T-helper 22 cell (primary cell): Measurements from ENCODE around the gene CATSPER1.

Source experiments
- DNase-seq: peaks from one replicate; pipeline ENCODE4 v3.0.0-alpha.2; 2020; ENCODE audit warnings: low read depth

CATSPER1 gene

DNA sequence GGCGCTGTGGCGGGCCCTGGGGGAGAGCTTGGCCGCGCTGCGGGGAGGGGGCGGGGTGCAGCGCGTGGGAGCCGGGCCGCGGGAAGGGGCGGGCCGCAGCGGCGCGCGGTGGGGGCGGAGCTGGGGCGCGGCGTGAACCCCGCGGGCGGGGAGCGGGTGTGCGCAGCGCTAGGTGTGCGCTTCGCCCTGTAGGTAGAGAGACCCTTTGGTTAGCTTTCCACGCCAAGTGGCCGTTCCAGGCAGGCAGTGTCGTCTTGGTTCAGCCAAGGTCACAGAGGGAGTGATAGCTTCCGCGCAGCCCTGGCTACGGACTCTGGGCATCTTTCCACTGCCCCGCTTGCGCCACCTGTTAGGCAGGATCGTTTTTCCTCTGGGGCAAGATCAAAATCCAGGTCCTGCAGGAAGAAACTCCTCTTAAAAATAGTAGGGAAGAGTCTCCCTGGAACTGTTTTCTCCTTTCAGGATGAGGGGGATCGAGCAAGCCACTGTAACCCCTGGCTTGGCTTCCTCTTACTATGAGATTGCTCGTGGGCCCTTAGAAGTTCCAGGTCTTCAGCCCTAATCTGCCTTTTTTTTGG is 23.5 kb downstream of the CATSPER1 start:
- DNase-seq: no peak

DNA sequence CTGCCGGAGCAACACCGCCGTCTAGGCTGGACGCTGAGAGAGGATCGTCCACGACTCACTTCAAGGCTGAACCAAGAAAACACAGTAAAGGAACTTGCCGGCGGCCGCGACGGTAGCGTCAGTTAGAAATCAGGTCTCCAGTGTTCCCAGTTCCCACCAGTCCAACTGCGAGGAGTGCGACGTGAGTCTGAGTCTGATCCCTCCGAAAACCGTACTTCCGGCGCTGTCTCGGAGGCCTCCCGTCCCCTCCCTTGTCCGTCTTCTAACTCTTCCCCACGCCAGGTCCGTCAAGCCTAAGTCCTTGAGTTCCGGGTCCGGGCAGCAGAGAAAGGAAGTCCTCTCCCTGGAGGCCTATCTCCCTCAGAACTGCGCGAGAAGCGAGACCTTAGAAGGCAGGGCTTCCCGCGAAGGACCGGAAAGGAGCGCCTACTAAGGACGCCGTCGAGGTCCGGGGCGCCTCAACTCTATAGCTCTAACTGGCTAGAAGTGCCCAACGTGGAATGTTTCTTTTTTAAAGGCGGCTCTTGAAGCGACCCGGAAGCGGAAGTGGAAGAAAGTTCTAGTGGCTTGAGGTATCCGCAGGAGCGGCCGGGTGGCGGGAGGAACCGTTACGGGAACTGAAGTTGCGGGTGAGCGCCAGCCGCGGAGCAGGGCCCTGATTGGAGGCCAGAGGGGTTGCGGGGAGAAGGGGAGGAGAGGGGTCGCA is 24.2 kb downstream of the CATSPER1 start, which contains the start of the genes BANF1 and EIF1AD:
Gene BANF1, plus strand, starts transcription at position 562 of the 706 bp plus-strand sequence. CDS start 748 bp downstream, outside the sequence.
Gene EIF1AD, minus strand, starts transcription at position 216 of the 706 bp plus-strand sequence. CDS start 1,768 bp downstream, outside the sequence.
- DNase-seq: peak; percentile 88

DNA sequence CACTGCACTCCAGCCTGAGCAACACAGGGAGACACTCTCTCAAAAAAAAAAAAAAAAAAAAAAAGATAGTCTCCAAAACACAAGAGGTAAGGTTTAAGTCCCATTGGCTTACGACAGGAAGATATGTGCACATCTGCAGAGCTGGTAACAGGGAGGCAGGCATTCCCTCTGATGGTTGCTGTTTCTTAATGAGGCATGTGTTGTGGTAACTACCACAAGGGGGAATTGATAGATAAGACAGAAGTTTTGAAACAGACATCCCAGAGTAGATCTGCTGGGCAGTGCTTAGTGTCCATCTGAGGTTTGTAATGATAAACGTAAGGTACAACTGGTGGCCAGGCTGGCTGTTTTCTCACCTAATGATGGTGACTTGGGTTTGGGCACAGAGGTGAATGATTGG is 29.0 kb downstream of the CATSPER1 start:
- no peak for DNase-seq

DNA sequence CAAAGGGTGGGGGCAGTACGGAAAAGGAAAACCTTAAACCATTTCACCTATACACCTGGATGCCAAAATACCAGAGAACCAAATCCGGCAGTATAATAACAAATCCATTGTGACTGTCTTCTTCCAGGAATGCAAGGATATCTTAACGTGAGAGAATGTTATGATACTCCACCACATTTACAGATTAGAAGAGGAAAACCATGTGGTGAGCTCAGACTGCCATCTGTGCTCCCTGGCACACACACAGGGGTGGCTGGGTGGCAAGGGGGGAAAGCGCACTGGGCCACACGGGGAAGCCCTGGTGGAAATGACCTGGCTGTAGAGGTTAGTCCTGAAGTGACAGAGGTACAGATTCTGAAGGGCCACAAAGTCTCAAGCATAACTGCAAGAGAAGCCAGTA is 34.2 kb downstream of the CATSPER1 start:
- DNase-seq: no peak

DNA sequence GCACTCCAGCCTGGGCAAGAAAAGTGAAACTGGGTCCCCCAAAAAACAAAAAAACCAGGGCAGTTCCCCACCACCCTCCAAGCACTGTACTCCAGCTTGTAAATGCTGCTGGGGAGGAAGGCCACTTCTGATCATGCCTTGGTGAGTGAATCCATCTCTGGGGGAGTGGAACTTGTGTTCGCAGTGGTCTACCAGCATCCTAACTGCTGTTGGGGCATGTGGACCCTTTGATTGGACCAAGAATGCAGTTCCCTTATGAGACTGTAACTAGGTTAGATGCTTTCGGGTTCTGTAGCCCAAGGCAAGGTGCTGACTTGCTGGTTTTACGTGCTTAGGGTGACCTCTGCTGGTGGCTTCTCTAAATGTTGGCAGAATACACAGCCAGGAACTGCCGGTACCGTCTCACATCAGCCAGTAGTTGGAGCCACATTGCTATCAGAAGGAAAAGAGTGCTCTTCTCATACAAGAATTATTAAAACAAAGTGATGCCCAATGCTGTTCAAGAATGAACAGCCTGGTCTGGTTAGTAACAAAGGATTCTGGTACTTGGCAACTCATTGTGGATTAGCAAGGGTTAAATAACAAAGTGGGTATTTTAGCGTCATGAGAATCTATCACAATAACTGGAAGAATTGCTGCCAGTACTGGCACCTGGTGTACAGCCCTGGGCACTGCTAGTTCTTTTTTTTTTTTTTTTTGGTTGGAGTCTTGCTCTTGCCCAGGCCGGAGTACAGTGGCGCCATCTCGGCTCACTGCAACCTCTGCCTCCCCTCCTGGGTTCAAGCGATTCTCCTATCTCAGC is 37.3 kb downstream of the CATSPER1 start:
- peak; percentile 76 for DNase-seq

DNA sequence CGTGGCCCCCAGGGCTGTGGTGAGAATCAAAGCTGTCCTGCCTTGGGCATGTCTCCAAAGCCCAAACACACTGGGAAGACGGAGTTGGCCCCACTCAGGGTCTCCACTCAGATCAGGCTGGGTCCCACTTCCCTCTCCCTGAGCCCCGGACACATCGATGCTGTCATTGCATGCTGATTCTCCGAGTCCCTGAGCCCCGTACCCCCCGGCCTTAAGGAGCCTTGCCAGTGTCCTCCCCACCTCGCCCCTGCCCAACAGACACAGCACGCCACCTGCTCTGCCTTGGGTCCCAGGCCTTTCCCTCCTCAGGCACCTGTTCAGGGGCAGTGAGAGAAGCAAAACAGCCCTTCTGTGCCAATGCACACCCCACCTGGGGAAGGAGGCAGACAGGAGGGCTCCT is 38.9 kb downstream of the CATSPER1 start:
- DNase-seq: no peak

DNA sequence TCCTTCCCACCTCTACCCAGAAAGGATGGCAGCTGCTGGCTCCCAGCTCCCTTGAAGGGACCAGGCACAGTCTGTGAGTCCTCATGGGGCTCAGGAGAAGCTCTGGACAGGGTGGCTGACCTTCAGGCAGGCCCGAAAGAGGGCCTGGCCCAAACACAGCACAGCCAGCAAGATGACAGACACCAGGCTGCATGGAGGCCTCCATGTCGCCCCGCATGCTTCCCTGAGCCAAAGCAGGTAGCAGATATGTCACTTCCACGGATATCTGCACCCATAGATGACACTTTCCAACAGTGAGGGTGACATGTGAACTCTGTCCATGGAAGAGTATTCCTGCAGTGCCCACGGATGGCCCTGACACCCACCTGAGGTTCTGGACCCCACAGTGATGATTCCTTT is 42.7 kb downstream of the CATSPER1 start:
- no peak for DNase-seq

DNA sequence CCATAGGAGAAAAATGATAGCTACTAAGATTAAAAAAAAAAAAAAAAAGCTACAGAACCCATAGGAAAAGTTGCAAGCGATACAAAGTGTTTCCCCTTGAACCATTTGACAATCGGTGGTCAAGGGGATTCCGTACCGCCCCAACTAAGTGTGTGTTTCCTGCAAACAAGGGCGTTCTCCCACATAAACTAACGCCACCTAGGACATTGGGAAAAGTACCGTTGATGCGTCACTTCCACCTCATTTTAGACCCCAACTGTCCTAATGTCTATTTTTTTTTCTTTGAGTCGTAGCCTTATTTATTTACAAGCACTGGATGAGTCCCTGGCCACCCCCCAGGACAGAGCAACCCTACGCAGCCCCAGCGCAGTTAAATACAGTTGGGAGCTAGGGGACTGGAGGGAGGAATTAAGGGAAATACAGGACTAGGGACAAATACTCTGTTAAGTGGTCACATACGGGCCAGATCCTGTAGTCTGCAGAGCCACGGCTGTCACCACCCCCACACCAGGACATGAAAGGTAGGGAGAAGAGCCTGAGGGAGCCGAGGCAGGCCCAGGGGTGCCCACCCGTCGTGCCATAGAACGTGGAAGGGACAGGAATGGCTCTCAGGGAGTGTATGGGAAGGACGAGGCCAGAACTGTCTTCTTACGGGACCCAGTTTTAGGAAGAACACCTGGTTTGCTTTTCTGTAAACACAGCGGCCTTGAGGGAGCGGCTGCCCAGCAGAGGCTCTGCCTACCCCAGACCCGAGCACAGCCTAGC is 43.3 kb downstream of the CATSPER1 start:
- no peak for DNase-seq

DNA sequence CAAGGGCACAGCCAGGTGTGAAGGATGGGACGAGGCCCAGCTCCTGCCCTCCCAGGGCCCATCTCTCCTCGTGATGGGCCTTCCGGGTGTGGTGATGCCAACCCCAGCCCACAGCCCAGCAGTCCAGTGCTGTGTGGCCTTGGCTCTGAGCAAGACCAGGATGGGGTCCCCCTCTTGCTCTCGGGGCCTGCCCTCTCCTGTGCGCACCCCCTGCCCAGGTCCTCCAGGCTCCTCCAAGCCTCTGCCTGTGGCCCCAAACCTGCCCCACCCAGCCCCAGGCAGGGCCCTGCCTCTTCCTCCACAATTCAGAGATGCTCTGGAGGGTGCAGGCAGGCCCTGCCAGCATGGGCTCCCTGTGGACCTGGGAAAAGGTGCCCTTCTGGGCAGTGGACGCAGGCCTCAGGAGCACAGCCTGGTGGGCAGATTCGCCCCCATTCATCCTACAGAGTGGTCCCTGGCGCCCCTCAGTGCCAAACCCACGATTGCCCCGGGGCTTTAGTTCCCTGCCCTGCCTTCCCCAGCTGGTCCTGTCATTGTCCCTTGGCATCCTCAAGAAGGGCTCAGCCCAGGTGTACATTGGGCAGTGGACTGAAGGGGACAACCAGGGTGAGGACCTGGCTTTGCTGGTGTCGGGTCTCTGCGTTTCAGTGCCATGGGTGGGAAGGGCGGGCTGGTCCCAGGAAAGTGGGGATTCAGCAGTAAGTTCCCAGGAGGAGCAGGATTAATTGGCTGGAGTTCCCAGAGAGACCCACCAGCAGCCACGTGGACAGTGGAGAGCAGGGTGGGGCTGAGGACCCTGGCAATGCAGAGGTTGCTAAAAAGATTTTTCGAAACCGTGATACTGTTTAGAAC is 44.1 kb downstream of the CATSPER1 start:
- DNase-seq: no peak

DNA sequence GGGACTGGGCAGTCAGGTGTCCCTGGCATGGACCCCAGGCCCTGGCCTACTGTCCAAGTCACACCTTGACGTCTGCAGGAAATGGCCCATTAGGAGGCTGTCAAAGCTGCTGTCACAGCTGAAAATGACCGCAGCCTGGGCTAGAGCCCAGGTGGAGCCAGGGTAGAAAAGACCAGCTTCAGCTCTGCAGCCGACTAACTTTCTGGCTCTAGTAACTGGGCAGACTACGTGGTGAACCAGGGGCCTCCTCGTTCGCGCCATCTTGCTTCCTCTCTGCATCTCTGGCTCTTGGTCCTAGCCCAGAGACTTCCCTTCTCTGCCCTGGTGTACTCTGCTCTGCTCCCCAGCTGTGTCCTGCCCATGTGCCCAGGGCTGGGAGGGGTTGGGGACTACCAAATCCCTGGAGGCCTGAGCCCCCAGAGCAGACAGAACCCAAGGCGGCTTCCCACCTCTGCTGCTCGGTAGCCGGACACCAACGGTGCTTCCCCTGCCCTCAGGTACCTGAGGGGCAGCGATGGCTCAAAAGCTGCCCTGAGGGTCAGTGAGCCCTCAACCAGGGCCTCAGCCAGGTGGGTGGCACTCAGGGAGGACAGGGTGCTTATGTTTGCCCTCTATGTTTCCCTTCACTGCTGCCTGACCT is 45.1 kb downstream of the CATSPER1 start:
- no peak for DNase-seq

DNA sequence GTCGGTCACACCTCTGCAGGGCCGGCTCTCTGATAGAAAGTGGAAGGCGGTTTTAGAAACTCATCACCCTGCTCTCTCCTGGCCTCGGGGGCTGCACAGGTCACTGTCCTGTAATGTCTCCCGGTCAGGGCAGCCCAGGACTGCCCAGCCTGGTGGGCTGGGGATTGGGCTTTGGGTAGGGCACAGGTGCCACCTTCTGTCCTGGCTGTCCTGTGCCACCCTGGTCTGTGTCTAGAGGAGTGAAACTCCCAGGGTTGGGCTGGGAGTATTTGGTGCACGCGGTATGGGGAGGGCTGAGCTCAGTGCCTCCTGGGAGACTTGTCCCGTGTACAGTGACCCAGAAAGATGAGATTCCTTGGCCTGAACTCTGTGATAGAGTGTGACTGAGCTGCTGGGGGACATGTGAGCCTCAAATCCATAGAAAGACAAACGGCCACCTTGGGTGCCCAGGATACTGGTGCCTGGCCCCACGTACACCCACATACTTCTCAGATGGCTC is 47.0 kb downstream of the CATSPER1 start:
- DNase-seq: no peak

DNA sequence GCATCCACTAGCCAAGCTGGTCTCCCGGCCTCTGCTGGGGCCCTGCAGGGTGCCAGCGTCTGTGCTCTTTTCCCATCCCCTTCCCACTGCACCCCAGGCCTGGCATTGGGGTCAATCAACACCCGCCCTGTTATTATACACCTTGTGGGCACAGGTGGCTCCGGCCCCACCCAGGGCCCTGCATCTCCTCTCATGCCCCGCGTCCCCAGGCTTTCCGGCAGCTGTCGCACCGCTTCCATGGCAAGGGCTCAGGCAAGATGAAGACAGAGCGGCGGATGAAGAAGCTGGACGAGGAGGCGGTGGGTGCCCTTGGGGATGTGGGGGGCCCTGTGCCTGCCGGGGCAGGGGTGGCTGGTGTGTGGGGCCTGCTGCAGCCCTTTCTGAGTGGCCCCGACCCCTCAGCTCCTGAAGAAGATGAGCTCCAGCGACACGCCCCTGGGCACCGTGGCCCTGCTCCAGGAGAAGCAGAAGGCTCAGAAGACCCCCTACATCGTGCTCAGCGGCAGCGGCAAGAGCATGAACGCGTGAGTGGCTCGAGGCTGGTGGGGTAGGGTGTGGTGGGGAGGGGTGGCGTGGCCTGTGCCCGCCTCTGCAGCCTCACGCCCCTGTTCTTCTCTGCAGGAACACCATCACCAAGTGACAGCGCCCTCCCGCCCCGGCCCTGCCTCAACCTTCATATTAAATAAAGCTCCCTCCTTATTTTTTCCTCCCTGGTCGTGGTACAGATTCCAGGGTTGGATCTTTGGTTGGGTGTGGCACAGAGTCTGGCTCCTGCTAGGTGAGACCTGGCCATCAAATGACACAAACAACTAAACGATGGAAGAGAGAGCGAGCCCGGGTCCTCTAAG is 47.7 kb downstream of the CATSPER1 start:
- DNase-seq: no peak

DNA sequence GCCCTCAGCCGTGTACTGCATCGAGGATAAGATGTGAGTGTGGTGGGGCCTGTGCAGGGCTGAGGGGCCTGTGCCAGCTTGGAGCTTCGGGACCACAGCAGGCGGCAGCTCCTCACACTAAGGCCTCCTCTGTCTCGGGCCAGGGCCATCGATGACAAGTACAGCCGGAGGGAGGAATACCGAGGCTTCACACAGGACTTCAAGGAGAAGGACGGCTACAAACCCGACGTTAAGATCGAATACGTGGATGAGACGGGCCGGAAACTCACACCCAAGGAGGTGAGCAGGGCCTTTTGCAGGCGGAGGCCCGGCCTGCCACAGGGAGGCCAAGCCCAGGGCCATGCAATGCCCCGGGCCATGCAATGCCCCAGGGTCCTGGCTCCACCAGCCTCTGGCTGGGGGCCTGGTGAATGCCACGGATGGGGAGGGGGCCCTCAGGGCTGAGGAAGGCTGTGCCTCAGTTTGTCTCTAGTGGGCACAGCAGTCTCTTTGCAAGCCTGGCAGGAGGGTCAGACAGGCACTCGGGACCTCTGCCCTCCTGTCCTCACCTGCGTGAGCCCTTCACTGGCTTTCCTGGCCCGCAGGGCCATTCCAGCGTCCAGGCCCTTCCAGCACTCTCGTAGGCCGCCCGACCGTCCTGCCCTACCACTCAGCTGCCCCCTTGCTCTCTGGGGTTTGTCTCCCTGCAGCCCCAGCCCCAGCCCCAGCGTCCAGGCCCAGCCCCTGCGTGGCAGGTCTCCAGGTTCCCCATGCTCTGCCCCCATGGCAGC is 48.5 kb downstream of the CATSPER1 start:
- DNase-seq: no peak

DNA sequence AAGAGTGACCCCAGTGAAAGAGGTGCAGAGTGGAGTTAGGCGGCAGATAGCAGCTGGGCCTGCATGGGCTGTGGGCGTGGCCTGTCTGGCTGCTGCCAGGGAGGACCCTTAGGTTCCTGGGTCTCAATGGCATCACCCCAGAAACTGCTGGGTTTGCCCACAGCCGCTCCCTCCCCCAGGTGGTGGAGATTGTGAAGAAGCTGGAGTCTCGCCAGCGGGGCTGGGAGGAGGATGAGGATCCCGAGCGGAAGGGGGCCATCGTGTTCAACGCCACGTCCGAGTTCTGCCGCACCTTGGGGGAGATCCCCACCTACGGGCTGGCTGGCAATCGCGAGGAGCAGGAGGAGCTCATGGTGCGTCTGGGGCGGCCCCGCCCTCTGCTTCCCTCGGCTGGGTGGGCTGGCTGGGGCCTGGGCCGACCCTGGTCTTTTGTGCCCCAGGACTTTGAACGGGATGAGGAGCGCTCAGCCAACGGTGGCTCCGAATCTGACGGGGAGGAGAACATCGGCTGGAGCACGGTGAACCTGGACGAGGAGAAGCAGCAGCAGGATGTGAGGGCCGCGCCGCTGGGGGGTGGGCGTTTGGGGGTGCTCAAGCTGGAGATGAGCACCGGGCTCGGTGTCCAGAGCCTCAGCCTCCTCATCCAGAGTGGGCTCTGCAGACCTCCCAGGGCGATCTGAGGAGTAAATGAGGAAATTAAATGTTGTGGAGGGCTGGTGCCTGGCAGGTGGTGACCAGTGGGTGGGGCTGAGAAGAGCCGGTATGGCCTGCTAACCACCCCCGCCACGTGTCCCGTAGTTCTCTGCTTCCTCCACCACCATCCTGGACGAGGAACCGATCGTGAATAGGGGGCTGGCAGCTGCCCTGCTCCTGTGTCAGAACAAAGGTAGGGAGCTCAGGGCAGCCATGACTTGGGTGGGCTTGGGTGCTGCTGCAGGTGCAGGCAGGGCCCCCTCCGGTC is 49.8 kb downstream of the CATSPER1 start:
- no peak for DNase-seq

DNA sequence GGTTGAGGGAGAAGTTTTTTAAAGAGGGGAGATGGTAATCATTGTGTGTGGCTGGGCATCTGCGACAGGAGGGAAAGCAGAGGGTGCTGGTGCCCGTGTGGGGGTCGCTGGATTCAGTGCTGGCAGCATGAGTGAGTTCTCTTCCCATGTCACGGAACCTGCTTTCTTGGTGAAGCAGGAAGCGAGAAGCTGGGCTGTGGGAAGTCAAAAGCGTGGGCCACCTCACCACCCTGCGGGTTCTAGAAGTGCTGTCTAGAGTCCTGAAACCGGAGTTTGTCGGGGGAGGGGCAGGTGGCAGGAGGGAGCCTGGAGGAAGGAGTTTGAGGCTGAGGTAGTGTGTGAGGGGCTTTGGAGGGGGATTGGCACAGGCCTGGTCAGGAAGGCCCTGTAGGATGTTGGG is 50.5 kb downstream of the CATSPER1 start:
- no peak for DNase-seq

DNA sequence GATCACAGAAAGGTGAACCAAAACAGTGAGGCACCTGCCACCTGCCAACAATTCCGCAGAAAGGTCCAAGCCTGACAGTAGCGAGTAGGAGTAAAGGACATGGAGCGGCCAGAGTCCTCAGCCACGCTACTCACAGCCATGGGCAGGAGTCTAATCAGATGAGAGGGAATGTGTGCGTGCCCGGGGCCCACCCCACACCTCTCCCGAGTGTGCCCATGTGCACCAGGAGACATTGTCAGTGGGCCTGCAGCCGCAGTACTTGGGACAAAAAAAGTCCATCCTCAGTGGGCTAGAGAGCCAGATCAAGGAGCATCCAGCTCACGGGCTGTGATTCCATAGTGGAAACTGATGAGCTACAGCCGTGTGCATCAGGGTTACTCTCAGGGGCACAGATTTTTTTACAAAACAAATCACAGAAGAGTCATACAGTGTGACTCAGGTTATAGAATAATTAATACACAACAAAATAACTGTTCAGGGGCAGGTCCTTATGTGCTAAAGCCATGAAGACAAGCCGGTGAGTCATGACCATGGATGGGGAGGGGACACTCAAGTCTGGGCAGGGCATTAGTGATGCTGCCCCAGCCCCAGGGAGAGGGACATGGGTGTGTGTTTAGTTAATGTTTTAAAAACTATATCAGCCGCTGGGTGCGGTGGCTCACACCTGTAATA is 52.7 kb downstream of the CATSPER1 start:
- DNase-seq: no peak

DNA sequence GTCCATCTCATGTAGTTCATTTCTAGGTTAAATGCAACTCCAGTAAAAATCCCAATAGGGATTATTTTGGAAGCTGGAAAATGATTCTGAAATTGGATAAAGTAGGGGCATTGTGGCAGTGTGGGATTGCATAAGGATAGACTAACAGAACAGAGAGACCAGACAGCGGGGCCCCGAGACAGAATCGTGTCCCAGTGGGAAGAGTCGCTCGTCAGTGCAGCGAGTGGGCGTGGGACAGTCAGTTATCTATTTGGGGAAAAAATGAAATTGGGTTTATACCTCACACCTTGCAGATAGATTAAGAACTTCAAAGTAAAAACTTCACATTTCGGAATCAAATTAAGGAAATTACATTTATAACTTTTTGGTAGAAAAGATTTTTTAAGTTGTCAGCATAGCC is 54.2 kb downstream of the CATSPER1 start:
- DNase-seq: no peak
